Endothelial cell of umbilical vein (primary cell): ENCODE results near the gene DTWD2. TPM values are rescaled to one million over a fixed set of nuclear protein-coding genes. Genes with fewer than 3 reads are reported as not detected.

Experiments used
- BruUV-seq: library from RNA; stranded (reverse); fragments of 400-500 nt; replicated peaks from 2 replicates; lab custom pipeline; 2021; lab: Mats Ljungman, UMichigan
- CTCF ChIA-PET: fragments of 300-600, 350-600 bp; sonication (Branson Sonifier 250); formaldehyde crosslinking; loops from one replicate; lab custom pipeline; 2021; ENCODE audit warnings: antibody characterized with exemption, inconsistent platforms; lab: Charles Lee
- POLR2A ChIA-PET: fragments of 300-600, 350-600 bp; sonication (Branson Sonifier 250); formaldehyde crosslinking; loops from one replicate; lab custom pipeline; 2021; ENCODE audit warnings: antibody characterized with exemption, inconsistent platforms; lab: Charles Lee
- DNase-seq: peaks from one replicate; pipeline ENCODE4 v3.0.0-alpha.2; 2011; ENCODE audit warnings: low read depth, low spot score
- FAIRE-seq: peaks from 2 replicates; lab custom pipeline; 2011; peaks lifted over from hg19 to GRCh38; lab: Jason Lieb, UNC
- H2AFZ ChIP-seq: 2 replicates; pipeline ENCODE4 v1.6.0; 2012; ENCODE audit warnings: low read depth, low read length, control low read depth, inconsistent platforms
- H3K27ac ChIP-seq: 2 replicates; pipeline ENCODE4 v1.5.1; 2011; ENCODE audit warnings: low read depth, mild to moderate bottlenecking, control low read depth, low read length, moderate library complexity; ENCODE audit not compliant: insufficient read depth
- H3K27me3 ChIP-seq, 2 experiments: 2 replicates each; pipeline versions ENCODE4 v1.6.0 to v1.6.1; 2011; ENCODE audit warnings: low read length in 2 of 2, mixed read lengths in 1 of 2; ENCODE audit not compliant: control insufficient read depth in 2 of 2, insufficient read depth in 2 of 2
- H3K36me3 ChIP-seq, 2 experiments: 2 replicates in 1 of 2; 3 replicates in 1 of 2; pipeline ENCODE4 v1.5.1; 2011; ENCODE audit warnings: low read length in 2 of 2, mild to moderate bottlenecking in 1 of 2, moderate library complexity in 1 of 2; ENCODE audit not compliant: control insufficient read depth in 2 of 2, insufficient read depth in 2 of 2; ENCODE audit errors: extremely low read depth in 1 of 2
- H3K4me1 ChIP-seq: 3 replicates; pipeline ENCODE4 v1.5.1; 2011; ENCODE audit warnings: mild to moderate bottlenecking, low read length; ENCODE audit not compliant: control insufficient read depth, insufficient read depth; ENCODE audit errors: extremely low read depth
- H3K4me2 ChIP-seq: 2 replicates; pipeline ENCODE4 v1.6.1; 2011; ENCODE audit warnings: low read length, control low read depth, mixed read lengths; ENCODE audit not compliant: insufficient read depth
- H3K4me3 ChIP-seq, 3 experiments: fragments of 200-600 bp in 1 of 3; sonication (generic), shearing (Covaris generic) in 1 of 3; replicated peaks in 1 of 3; 2 replicates each; pipeline ENCODE4 v1.5.1; 2011 to 2016; ENCODE audit warnings: control low read depth in 3 of 3, low read length in 3 of 3, mild to moderate bottlenecking in 2 of 3, inconsistent platforms in 1 of 3, low read depth in 1 of 3, moderate library complexity in 1 of 3; ENCODE audit not compliant: insufficient read depth in 1 of 3
- H3K79me2 ChIP-seq: 2 replicates; pipeline ENCODE4 v1.6.0; 2012; ENCODE audit warnings: low read length, inconsistent platforms; ENCODE audit not compliant: control insufficient read depth, insufficient read depth
- H3K9ac ChIP-seq: replicated peaks from 2 replicates; pipeline ENCODE3; 2011; ENCODE audit warnings: low read length, control low read depth; ENCODE audit not compliant: insufficient read depth; ENCODE audit errors: extremely low read depth
- H3K9me1 ChIP-seq: replicated peaks from 3 replicates; pipeline ENCODE4 v1.6.0; 2011; ENCODE audit warnings: mild to moderate bottlenecking, low read length; ENCODE audit not compliant: control insufficient read depth, insufficient read depth; ENCODE audit errors: extremely low read depth
- H3K9me3 ChIP-seq: replicated peaks from 2 replicates; pipeline ENCODE4 v1.5.1; 2012; ENCODE audit warnings: low read length, inconsistent platforms; ENCODE audit not compliant: control insufficient read depth, insufficient read depth
- H4K20me1 ChIP-seq: replicated peaks from 2 replicates; pipeline ENCODE3; 2011; ENCODE audit warnings: mild to moderate bottlenecking, low read length; ENCODE audit not compliant: control insufficient read depth, insufficient read depth; ENCODE audit errors: extremely low read depth
- EZH2 ChIP-seq: IDR thresholded peaks from 2 replicates; pipeline ENCODE4 v1.6.1; 2012; ENCODE audit warnings: borderline replicate concordance, low read depth, mild to moderate bottlenecking, moderate library complexity, low read length, inconsistent platforms; ENCODE audit not compliant: severe bottlenecking
- FOS ChIP-seq: IDR thresholded peaks from 2 replicates; pipeline ENCODE4 v1.6.1; 2011; ENCODE audit warnings: mild to moderate bottlenecking, low read length, moderate library complexity, borderline replicate concordance; ENCODE audit not compliant: insufficient read depth
- GATA2 ChIP-seq: IDR thresholded peaks from 2 replicates; pipeline ENCODE4 v1.7.0; 2011; ENCODE audit warnings: low read depth, mild to moderate bottlenecking, moderate library complexity, mixed read lengths, low read length; ENCODE audit not compliant: insufficient read length, insufficient read depth
- JUN ChIP-seq: IDR thresholded peaks from 2 replicates; pipeline ENCODE4 v1.6.1; 2011; ENCODE audit warnings: borderline replicate concordance, low read depth; ENCODE audit not compliant: insufficient read length, insufficient read depth
- MYC ChIP-seq: IDR thresholded peaks from one replicate; pipeline ENCODE4 v1.6.1; 2011; ENCODE audit warnings: mild to moderate bottlenecking, low read depth, low read length
- POLR2A ChIP-seq: IDR thresholded peaks from 2 replicates; pipeline ENCODE4 v1.6.1; 2012; ENCODE audit warnings: low read depth, mild to moderate bottlenecking, control low read depth, low read length
- POLR2AphosphoS5 ChIP-seq: IDR thresholded peaks from 2 replicates; pipeline ENCODE4 v1.6.1; 2012; ENCODE audit warnings: low read depth, mild to moderate bottlenecking, control low read depth, low read length, moderate library complexity; ENCODE audit not compliant: insufficient read depth
- dilution Hi-C: fragments of 300-500 bp; cut with MboI; formaldehyde crosslinking; loops from one replicate; pipeline ENCODE4 v1.15.0; 2019; ENCODE audit warnings: low sequenced_read_pairs; ENCODE audit not compliant: extremely low pct_ligation_motif_present
- intact Hi-C: fragments of 100-400 bp; cut with micrococcal nuclease; formaldehyde crosslinking; loops from one replicate; pipeline ENCODE4 v1.10.0; 2022
- polyA plus RNA-seq, 4 experiments: library from polyadenylated mRNA; depleted of rRNA in 3 of 4; stranded (reverse) in 3 of 4; unstranded in 1 of 4; fragments of >200 nt; gene quantifications; 2 replicates each; pipeline versions ENCODE4 v1.2.1 to v1.2.3, GENCODE V29; 2011 to 2012; ENCODE audit warnings: missing spikeins in 1 of 4
- total RNA-seq: library from RNA; stranded (reverse); gene quantifications from 2 replicates; pipeline ENCODE4 v1.2.3, GENCODE V29; 2021
- TF ChIP-seq, protein P1 (sequence below), 2 donors: IDR thresholded peaks; 1 replicate in 1 of 2; 2 replicates in 1 of 2; pipeline ENCODE4 v1.5.1; 2011; ENCODE audit warnings: low read length in 2 of 2, mild to moderate bottlenecking in 2 of 2, moderate library complexity in 2 of 2, control low read depth in 1 of 2, inconsistent platforms in 1 of 2, low read depth in 1 of 2; ENCODE audit not compliant: insufficient read depth in 1 of 2; ENCODE audit errors: extremely low read depth in 1 of 2
- TF ChIP-seq, protein P2 (sequence below): IDR thresholded peaks from 2 replicates; pipeline ENCODE4 v1.6.1; 2011; ENCODE audit not compliant: insufficient read depth, insufficient read length

DTWD2 gene
- total and polyA plus RNA-seq, 2 donors (not counting 3 experiments of a cell fraction or from before 2014, with no cell fraction given) = 0.99 to 1.1 TPM

DNA sequence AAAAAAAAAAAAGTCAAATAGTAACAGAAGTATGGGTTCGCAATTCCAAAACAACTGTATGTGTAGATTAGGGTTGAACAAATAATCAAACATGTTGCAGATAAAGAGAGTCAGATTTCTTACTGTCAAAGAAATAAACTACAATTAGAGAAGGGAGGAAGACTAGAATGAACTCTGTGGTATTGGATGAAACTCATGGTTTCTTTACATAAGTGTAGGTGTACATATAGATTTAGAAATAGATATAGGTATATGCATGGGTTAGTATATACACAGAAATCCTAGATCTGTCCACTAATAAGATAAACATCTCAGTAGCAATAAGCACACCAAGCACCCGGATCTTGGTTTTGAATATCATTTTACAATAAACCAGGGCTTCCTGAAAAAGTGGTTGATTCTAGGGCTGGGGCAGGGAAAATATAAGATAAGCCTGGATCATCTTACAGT is 21.3 kb downstream of the DTWD2 start:
- Histone ChIP-seq H3K4me1 (no peaks in the 10 kb centered on the region), H3K36me3 (no peaks in the 10 kb centered on the region), H3K79me2 (no peaks in the 10 kb centered on the region), H4K20me1 (no peaks in the 10 kb centered on the region), H3K9ac (no peak overlapping the region), H3K4me2 (no peak overlapping the region), H3K27ac (no peak overlapping the region), H2AFZ (no peak overlapping the region), H3K9me1 (no peaks in the 10 kb centered on the region), H3K9me3 (no peaks in the 10 kb centered on the region), H3K27me3 (no peaks in the 10 kb centered on the region), H3K4me3 (no peak overlapping the region)
- TF ChIP-seq POLR2A (no peak), EZH2 (no peak), MYC (no peak), GATA2 (no peak), POLR2AphosphoS5 (no peak), FOS (no peak), JUN (no peak)
- TF ChIP-seq, protein P1, sequence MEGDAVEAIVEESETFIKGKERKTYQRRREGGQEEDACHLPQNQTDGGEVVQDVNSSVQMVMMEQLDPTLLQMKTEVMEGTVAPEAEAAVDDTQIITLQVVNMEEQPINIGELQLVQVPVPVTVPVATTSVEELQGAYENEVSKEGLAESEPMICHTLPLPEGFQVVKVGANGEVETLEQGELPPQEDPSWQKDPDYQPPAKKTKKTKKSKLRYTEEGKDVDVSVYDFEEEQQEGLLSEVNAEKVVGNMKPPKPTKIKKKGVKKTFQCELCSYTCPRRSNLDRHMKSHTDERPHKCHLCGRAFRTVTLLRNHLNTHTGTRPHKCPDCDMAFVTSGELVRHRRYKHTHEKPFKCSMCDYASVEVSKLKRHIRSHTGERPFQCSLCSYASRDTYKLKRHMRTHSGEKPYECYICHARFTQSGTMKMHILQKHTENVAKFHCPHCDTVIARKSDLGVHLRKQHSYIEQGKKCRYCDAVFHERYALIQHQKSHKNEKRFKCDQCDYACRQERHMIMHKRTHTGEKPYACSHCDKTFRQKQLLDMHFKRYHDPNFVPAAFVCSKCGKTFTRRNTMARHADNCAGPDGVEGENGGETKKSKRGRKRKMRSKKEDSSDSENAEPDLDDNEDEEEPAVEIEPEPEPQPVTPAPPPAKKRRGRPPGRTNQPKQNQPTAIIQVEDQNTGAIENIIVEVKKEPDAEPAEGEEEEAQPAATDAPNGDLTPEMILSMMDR (IDR thresholded peaks at IDR 0.05; ENCODE audit: extremely low read depth in 1 of 2, insufficient read depth in 1 of 2, low read depth in 1 of 2, low read length in 2 of 2) = no peak
- TF ChIP-seq, protein P2, sequence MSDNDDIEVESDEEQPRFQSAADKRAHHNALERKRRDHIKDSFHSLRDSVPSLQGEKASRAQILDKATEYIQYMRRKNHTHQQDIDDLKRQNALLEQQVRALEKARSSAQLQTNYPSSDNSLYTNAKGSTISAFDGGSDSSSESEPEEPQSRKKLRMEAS = no peak
- no peak for DNase-seq
- BruUV-seq = no TSS peak
- no peak for FAIRE-seq
- ChIA-PET CTCF (no interaction called here), POLR2A (no interaction called here)
- intact Hi-C loops = no loop called here
- dilution Hi-C loops = no loop called here
